Measurements from ENCODE around the gene HIP1. TPM values are rescaled to one million over a fixed set of nuclear protein-coding genes. Genes with fewer than 3 reads are reported as not detected.
"Not testable (repeated sequence)": the region's sequence is repeated elsewhere in the genome, so short reads cannot be mapped to it uniquely, and the experiment has no call there.

Gene HIP1
- polyA plus RNA-seq (ENCODE audit: insufficient read length in 3 of 3) = 10 to 100 TPM; 30.2 to 35.6 (median 33.1) TPM
- long read RNA-seq, donor 1, full-length matches to known transcripts = 2 of 2 reads
- long read RNA-seq, donor 1, partial matches to known transcripts = 0 of 2 reads
- long read RNA-seq, donor 1, other reads (novel, unspliced or antisense) = 0 of 2 reads
- long read RNA-seq, donor 2, partial matches to known transcripts = 6 of 6 reads
- long read RNA-seq, donor 2, other reads (novel, unspliced or antisense) = 0 of 6 reads
- long read RNA-seq, donor 3, partial matches to known transcripts = 0 of 2 reads
- long read RNA-seq, donor 3, other reads (novel, unspliced or antisense) = 0 of 2 reads
- long read RNA-seq, donor 4, full-length matches to known transcripts = 4 of 4 reads
- long read RNA-seq, donor 4, partial matches to known transcripts = 0 of 4 reads
- long read RNA-seq, donor 4, other reads (novel, unspliced or antisense) = 0 of 4 reads
- long read RNA-seq, donor 5 = 0 reads
- long read RNA-seq, donor 6, partial matches to known transcripts = 6 of 7 reads
- long read RNA-seq, donor 6, other reads (novel, unspliced or antisense) = 0 of 7 reads
- long read RNA-seq, donor 7, full-length matches to known transcripts = 2 of 10 reads
- long read RNA-seq, donor 7, partial matches to known transcripts = 8 of 10 reads
- long read RNA-seq, donor 7, other reads (novel, unspliced or antisense) = 0 of 10 reads
- long read RNA-seq, donor 8, partial matches to known transcripts = 0 of 1 reads
- long read RNA-seq, donor 8, other reads (novel, unspliced or antisense) = 0 of 1 reads
- long read RNA-seq, donor 9, partial matches to known transcripts = 0 of 1 reads
- long read RNA-seq, donor 9, other reads (novel, unspliced or antisense) = 0 of 1 reads
- long read RNA-seq, donor 10 = 0 reads
- long read RNA-seq, donor 11 = 0 reads
- long read RNA-seq, donor 12, full-length matches to known transcripts = 3 of 13 reads
- long read RNA-seq, donor 12, partial matches to known transcripts = 10 of 13 reads
- long read RNA-seq, donor 12, other reads (novel, unspliced or antisense) = 0 of 13 reads
- long read RNA-seq, donor 13 = 0 reads
- long read RNA-seq, donor 14, full-length matches to known transcripts = 1 of 23 reads
- long read RNA-seq, donor 14, partial matches to known transcripts = 22 of 23 reads
- long read RNA-seq, donor 14, other reads (novel, unspliced or antisense) = 0 of 23 reads
- long read RNA-seq, donor 15, full-length matches to known transcripts = 3 of 10 reads
- long read RNA-seq, donor 15, partial matches to known transcripts = 7 of 10 reads
- long read RNA-seq, donor 15, other reads (novel, unspliced or antisense) = 0 of 10 reads
- long read RNA-seq, donor 16, full-length matches to known transcripts = 1 of 1 reads
- long read RNA-seq, donor 16, partial matches to known transcripts = 0 of 1 reads
- long read RNA-seq, donor 16, other reads (novel, unspliced or antisense) = 0 of 1 reads

GRCh38 chr7:75738604-75738974 lies at the start of gene HIP1:
Gene HIP1 (minus strand): TSS chr7:75738941. CDS start chr7:75738920, 21 bp downstream.
- DNase-seq = no peak

DNA sequence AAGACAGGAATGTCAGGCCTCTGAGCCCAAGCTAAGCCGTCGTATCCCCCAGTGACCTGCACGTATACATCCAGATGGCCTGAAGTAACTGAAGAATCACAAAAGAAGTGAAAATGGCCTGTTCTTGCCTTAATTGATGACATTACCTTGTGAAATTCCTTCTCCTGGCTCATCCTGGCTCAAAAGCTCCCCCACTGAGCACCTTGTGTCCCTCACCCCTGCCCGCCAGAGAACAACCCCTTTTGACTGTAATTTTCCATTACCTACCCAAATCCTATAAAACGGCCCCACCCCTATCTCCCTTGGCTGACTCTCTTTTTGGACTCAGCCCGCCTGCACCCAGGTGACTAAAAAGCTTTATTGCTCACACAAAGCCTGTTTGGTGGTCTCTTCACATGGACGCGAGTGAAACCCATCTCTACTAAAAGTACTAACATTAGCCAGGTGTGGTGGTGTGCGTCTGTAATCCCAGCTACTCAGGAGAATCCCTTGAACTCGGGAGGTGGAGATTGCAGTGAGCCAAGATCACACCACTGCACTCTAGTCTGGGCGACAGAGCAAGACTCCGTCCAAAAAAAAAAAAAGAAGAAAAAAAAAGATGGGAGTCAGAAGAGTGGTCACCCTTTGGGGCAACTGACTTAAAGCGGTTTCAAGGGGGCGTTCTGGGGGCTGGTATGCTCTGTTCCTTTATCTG lies 49.6 kb upstream of the HIP1 start:
- DNase-seq = not testable (repeated sequence)

DNA sequence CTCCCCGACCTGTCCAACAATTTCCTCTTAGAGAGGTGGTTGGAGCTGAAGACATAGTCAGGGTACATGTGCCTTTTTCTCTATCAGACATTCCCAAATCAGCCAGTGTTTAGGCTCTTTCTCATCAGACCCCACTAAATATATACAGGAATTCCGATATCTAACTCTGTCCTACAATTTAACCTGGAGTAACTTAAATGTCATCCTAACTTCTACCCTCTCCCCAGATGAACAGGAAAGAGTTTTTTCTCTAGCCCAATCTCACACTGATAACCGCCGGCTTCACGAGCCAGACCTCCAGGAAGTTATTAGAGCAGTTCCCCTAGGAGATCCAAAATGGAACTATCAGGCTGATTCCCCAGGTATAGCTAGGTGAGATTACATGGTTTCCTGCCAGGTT lies 44.3 kb upstream of the HIP1 start:
- not testable (repeated sequence) for DNase-seq

DNA sequence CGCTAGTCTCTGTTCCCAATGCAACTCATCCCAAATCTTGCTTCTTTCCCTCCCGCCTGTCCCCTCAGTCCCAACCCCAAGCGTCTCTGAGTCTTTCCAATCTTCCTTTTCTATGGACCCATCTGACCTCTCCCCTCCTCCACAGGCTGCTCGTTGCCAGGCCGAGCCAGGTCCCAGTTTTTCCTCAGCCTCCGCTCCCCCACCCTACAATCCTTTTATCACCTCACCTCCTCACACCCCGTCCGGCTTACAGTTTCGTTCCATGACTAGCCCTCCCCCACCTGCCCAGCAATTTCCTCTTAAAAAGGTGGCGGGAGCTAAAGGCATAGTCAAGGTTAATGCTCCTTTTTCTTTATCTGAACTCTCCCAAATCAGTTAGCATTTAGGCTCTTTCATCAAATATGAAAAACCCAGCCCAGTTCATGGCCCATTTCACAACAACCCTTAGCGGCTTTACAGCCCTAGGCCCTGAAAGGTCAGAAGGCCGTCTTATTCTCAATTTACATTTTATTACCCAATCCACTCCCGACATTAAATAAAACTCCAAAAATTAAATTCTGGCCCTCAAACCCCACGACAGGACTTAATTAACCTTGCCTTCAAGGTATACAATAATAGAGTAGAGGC lies 42.0 kb upstream of the HIP1 start:
- not testable (repeated sequence) for DNase-seq

GRCh38 chr7:75779516-75779915 lies 40.8 kb upstream of the HIP1 start:
- not testable (repeated sequence) for DNase-seq

- not testable (repeated sequence) for DNase-seq
Observed at GRCh38 chr7:75779035-75779434, 40.3 kb upstream of the HIP1 start.

DNA sequence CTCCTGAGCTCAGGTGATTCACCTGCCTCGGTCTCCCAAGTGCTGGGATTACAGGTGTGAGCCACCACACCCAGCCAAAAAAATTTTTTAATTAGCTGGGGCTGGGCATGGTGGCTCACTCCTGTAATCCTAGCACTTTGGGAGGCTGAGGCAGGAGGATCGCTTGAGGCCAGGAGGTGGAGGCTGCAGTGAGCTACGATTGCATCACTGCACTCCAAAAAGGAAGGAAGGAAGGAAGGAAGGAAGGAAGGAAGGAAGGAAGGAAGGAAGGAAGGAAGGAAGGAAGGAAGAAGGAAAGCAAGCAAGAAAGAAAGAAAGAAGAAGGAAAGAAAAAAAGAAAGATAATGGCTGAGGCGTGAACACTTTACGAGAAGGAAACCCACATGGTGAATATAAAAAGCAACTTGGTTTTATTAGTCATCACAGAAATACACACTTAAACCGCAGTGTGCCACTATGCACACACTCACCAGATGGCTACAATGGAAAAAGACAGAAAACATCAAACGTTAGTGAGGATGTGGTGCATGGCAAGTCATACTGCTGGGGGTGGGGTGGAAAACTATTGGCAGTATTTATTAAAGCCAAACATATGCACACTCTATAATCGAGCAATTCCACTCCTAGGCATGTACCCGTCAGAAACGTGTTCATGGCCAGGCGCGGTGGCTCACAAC lies 37.7 kb upstream of the HIP1 start:
- no peak for DNase-seq

DNA sequence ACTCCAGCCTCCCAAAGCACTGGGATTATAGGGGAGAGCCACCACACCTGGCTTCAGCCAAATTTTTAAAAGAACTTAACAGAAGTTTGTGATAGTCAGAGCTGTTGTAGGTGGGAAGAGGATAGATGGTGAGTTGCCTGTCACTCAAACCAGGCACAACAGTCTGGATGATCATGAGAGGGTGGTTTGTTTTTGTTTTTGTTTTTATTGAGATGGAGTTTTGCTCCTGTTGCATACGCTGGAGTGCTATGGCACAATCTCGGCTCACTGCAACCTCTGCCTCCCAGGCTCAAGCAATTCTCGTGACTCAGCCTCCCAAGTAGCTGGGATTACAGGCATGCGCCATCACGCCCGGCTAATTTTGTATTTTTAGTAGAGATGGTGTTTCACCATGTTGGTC lies 35.2 kb upstream of the HIP1 start:
- not testable (repeated sequence) for DNase-seq

GRCh38 chr7:75772081-75773077 lies 33.6 kb upstream of the HIP1 start, which contains the start of gene CCL26:
Gene CCL26 (minus strand): TSS chr7:75772211. CDS start chr7:75772176, 35 bp downstream.
- DNase-seq = no peak

GRCh38 chr7:75771224-75771623 lies 32.5 kb upstream of the HIP1 start:
- no peak for DNase-seq

DNA sequence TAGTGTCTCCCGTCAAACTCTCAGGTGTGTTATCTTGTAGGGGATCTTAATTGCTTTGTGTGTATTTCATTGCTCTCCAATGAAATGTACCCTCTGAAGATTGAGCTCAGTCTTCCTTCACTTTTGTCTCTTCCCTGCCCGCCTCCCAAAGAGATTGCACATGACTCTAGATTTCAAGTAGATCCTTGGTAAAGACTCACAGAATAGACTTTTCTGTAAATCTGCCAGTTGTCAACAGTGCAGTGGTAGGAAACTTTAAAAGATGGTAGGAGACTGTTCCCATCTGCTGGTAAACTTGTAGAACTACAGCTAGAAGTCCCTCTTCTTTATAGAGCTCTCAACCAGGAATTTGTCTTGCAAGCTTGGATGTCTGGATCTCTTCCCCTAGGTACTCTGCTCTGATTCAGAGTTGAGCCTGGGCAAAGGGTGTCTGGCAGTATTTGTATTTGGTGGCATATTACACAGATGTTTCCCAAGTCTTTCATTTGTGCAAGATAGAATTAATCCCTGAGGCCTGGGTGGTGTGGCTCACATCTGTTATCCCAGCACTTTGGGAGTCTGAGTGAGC lies 23.7 kb upstream of the HIP1 start:
- peak; percentile 61 for DNase-seq

- not testable (repeated sequence) for DNase-seq
Observed at GRCh38 chr7:75761801-75762200, 23.1 kb upstream of the HIP1 start.

DNA sequence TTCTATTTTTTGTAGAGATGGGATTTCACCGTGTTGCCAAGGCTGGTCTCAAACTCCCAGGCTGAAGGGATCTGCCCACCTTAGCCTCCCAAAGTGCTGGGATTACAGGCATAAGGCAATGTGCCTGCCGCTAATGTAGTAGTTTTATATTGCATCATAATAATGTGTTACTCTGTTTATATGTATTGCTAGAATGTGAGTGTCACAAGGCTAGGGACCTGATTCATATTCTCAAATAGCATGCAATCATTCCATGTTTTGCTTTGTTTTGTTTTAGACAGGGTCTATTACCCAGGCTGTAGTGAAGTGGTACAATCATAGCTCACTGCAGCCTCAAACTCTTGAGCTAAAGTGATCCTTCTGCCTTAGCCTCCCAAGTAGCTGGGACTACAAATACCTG lies 19.8 kb upstream of the HIP1 start:
- no peak for DNase-seq

DNA sequence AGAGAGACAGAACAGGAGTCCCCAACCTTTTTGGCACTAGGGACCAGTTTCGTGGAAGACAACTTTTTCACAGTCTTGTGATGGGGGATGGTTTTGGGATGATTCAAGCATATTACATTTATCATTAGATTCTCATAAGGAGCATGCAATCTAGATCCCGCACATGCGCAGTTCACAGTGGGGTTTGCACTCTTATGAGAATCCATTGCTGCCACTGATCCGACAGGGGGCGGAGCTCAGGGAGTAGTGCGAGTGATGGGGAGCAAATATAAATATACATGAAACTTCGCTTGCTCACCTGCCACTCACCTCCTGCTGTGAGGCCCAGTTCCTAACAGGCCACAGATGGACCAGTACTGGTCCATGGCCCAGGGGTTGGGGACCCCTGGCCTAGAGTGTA lies 19.1 kb upstream of the HIP1 start:
- no peak for DNase-seq

- no peak for DNase-seq
Observed at GRCh38 chr7:75756991-75757676, 18.4 kb upstream of the HIP1 start.

DNA sequence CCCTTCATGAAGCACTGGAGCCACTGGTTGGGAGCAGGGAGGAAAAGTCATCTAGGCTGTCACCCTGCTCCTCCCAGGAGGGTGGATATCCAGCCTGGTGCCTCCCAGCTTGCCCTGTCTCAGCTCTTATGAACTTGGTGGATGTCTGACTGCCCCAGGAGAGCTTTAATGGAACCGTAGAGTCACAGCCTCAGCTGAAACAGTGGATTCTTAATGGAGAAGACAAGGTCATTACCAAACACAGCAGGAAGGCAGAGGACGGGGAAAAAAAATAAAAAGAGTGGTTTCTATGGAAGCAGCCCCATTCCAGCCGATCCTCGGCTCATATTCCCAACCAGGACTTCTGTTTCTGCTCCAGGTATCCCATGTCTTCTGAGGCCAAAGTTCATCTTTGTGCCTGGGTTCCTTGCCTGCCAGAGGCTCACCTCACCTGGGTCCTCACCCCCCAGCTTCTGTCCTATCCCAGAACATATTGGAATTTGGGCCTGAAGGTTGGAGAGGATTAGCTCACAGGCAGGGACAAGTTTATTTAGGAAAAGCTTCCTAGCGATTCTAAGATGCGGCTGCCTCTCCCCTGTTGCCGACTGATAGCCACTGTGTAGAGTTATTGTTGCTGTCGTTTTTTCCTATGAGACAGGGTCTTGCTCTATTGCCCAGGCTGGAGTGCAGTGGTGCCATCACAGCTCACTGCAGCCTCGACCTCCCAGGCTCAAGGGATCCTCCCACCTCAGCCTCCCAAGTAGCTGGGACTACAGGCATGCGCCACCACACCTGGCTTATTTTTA lies 17.7 kb upstream of the HIP1 start:
- no peak for DNase-seq

GRCh38 chr7:75743455-75743859 lies 4.7 kb upstream of the HIP1 start:
- DNase-seq = no peak
